Upper lobe of left lung (tissue), 6 donors: Measurements from ENCODE around the gene TBCD. TPM values are rescaled to one million over a fixed set of nuclear protein-coding genes. Genes with fewer than 3 reads are reported as not detected.

ENCODE experiments used
- ATAC-seq, 2 donors: fragments of 200-7000 bp; cut with Tn5 transposase; one replicate each; pipeline ENCODE4 v1.9.1; 2022; ENCODE audit warnings: mild to moderate bottlenecking in 2 of 2, moderate library complexity in 2 of 2; ENCODE audit not compliant: low FRiP score in 2 of 2
- DNase-seq, 2 donors: peaks; one replicate each; pipeline ENCODE4 v3.0.0-alpha.2; 2019 to 2020
- H3K27ac ChIP-seq, 4 donors: fragments of 200-600 bp; sonication (generic); one replicate each; pipeline ENCODE4 v1.5.1; 2016 to 2019
- H3K27me3 ChIP-seq, 4 donors: fragments of 200-600 bp; sonication (generic); one replicate each; pipeline ENCODE4 v1.5.1; 2017 to 2019
- H3K36me3 ChIP-seq, 4 donors: fragments of 200-600 bp; sonication (generic); one replicate each; pipeline ENCODE4 v1.5.1; 2016 to 2019
- H3K4me1 ChIP-seq, 4 donors: fragments of 200-600 bp; sonication (generic); one replicate each; pipeline ENCODE4 v1.5.1; 2018 to 2019
- H3K4me3 ChIP-seq, 4 donors: fragments of 200-600 bp; sonication (generic); one replicate each; pipeline ENCODE4 v1.5.1; 2017 to 2019; ENCODE audit warnings: mild to moderate bottlenecking in 2 of 4, moderate library complexity in 1 of 4
- H3K9me3 ChIP-seq, 4 donors: fragments of 200-600 bp; sonication (generic); one replicate each; pipeline ENCODE4 v1.5.1; 2018 to 2019
- POLR2A ChIP-seq, 4 donors: fragments of 450-650 bp; IDR thresholded peaks; one replicate each; pipeline ENCODE4 v1.5.1; 2016 to 2017; ENCODE audit warnings: antibody characterized with exemption in 4 of 4, mild to moderate bottlenecking in 2 of 4
- POLR2AphosphoS5 ChIP-seq, 2 donors: sonication (generic); formaldehyde crosslinking; IDR thresholded peaks; one replicate each; pipeline ENCODE4 v1.5.1; 2017; ENCODE audit warnings: antibody characterized with exemption in 2 of 2
- total RNA-seq, 6 donors: library from RNA; depleted of rRNA in 4 of 6; stranded (reverse); fragments of >200 nt in 4 of 6; gene quantifications; one replicate each; pipeline versions ENCODE4 v1.1.0 to v1.2.1, GENCODE V29; 2016 to 2021
- donor health status: DM: no; HTN: no; CAD: no; lungs with moderate emphysema.
- donor health status: DM: no; HTN: yes; CAD: no; lungs with severe emphysema.

Gene TBCD
- total RNA-seq, 6 donors from 2014 or later: 71.3 to 262 (median 104) TPM

DNA sequence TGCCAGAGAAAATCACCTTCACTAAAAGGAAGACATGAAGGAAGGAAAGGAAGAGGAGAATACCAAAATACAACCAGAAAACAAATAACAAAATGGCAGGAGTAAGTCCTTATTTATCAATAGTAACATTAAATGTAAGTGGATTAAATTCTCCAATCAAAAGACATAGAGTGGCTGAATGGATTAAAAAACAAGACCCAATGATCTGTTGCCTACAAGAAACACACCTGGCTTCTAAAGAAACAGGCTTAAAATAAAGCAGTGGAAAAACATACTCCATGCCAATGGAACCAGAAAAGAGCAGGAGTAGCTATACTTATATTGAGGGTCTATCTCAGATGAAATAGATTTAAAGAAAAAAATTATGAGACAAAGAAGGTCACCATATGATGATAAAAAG lies 241.1 kb downstream of the TBCD start:
- Histone ChIP-seq H3K36me3 (no peaks in the 10 kb centered on the region), H3K4me1 (no peaks in the 10 kb centered on the region), H3K9me3 (peaks cover 0 to 14% (median 9%) of the 10 kb centered on the region in 4 donors), H3K27me3 (no peaks in the 10 kb centered on the region), H3K4me3 (no peak overlapping the region), H3K27ac (no peak overlapping the region)
- TF ChIP-seq POLR2AphosphoS5 (IDR thresholded peaks at IDR 0.05) (no peak), POLR2A (IDR thresholded peaks at IDR 0.05) (no peak)
- ATAC-seq (no peak), DNase-seq (no peak)

Other genes with a start within 250 kb of the TBCD start
- gene FOXK2, start 232.3 kb upstream of the TBCD start, total RNA-seq: 10 to 100 TPM; 50.8 to 92.7 (median 58.9) TPM
- gene WDR45B, start 103.6 kb upstream of the TBCD start, total RNA-seq: 10 to 100 TPM; 54.9 to 90.0 (median 74.3) TPM
- 10 to 100 TPM in 5 of 6 donors, 1 to 10 TPM in 1; 7.8 to 23.7 (median 11.4) TPM for gene RAB40B, start 53.4 kb upstream of the TBCD start, total RNA-seq
- 10 to 100 TPM; 14.7 to 94.3 (median 28.8) TPM for gene FN3KRP, start 35.4 kb upstream of the TBCD start, total RNA-seq
- 10 to 100 TPM; 10.8 to 63.9 (median 30.7) TPM for gene FN3K, start 16.4 kb upstream of the TBCD start, total RNA-seq
- gene ZNF750, start 88.0 kb downstream of the TBCD start, total RNA-seq: 10 to 100 TPM in 2 of 6 donors, 1 to 10 TPM in 4; 2.9 to 14.4 (median 6.9) TPM